KBM-7 (cell line): ENCODE data around the gene SPATA22.
"Not testable (repeated sequence)": the region's sequence is repeated elsewhere in the genome, so short reads cannot be mapped to it uniquely, and the experiment has no call there.

ENCODE experiments used
- DNase-seq: peaks from one replicate; pipeline ENCODE4 v3.0.0-alpha.2; 2015
- in situ Hi-C: fragments of 300-500 bp; cut with MboI; formaldehyde crosslinking; loops from 2 replicates; pipeline ENCODE4 v1.14.3; 2020; ENCODE audit warnings: low sequenced_read_pairs, low pct_unique_long_range_greater_than_20kb, mixed read lengths

SPATA22 gene

GRCh38 chr17:3397801-3398200 is 73.8 kb downstream of the SPATA22 start:
- in situ Hi-C loops, result not testable (repeated sequence)
- DNase-seq, result peak; percentile 26
